GM15510 (cell line): ENCODE measurements around the gene SLC15A3.

ENCODE experiments used
- POLR2A ChIP-seq: IDR thresholded peaks from 3 replicates; pipeline ENCODE4 v1.6.1; 2011; ENCODE audit warnings: borderline replicate concordance; ENCODE audit not compliant: insufficient read length; ENCODE audit errors: extremely low read depth

Gene SLC15A3

GRCh38 chr11:60939855-60940254 is 12.1 kb downstream of the SLC15A3 start:
- no peak for TF ChIP-seq POLR2A

GRCh38 chr11:60939301-60939700 is 12.7 kb downstream of the SLC15A3 start:
- TF ChIP-seq POLR2A = no peak

- no peak for TF ChIP-seq POLR2A
Observed at GRCh38 chr11:60938500-60938899, 13.5 kb downstream of the SLC15A3 start.

- no peak for TF ChIP-seq POLR2A
Observed at GRCh38 chr11:60937811-60938210, 14.2 kb downstream of the SLC15A3 start.

GRCh38 chr11:60937144-60937527 is 14.8 kb downstream of the SLC15A3 start:
- TF ChIP-seq POLR2A = no peak

GRCh38 chr11:60936467-60937143 is 15.4 kb downstream of the SLC15A3 start:
- TF ChIP-seq POLR2A = no peak

GRCh38 chr11:60935676-60936442 is 16.1 kb downstream of the SLC15A3 start:
- TF ChIP-seq POLR2A = peak; percentile 1

GRCh38 chr11:60934790-60935605 is 17.0 kb downstream of the SLC15A3 start:
- TF ChIP-seq POLR2A = peak; percentile 19

GRCh38 chr11:60934124-60934789 is 17.7 kb downstream of the SLC15A3 start:
- no peak for TF ChIP-seq POLR2A

GRCh38 chr11:60933416-60934123 is 18.4 kb downstream of the SLC15A3 start:
- TF ChIP-seq POLR2A = no peak

- TF ChIP-seq POLR2A = no peak
Observed at GRCh38 chr11:60932605-60933356, 19.2 kb downstream of the SLC15A3 start.

GRCh38 chr11:60931917-60932316 is 20.1 kb downstream of the SLC15A3 start:
- TF ChIP-seq POLR2A = no peak

GRCh38 chr11:60930394-60930793 is 21.6 kb downstream of the SLC15A3 start:
- no peak for TF ChIP-seq POLR2A
